H1 (cell line): ENCODE measurements around the gene SYT14. TPM values are rescaled to one million over a fixed set of nuclear protein-coding genes. Genes with fewer than 3 reads are reported as not detected.

ENCODE experiments used
- POLR2AphosphoS5 ChIP-seq: IDR thresholded peaks from 2 replicates; pipeline ENCODE4 v1.6.1; 2011; ENCODE audit warnings: low read depth, low read length
- SP1 ChIP-seq: IDR thresholded peaks from 2 replicates; pipeline ENCODE4 v1.6.1; 2011; ENCODE audit warnings: low read depth, low read length
- SRF ChIP-seq: IDR thresholded peaks from 2 replicates; pipeline ENCODE4 v1.6.1; 2011; ENCODE audit warnings: mild to moderate bottlenecking, low read depth, low read length, moderate library complexity
- polyA plus RNA-seq, 7 experiments: library from polyadenylated mRNA; depleted of rRNA in 3 of 7; stranded (reverse) in 5 of 7; unstranded in 2 of 7; fragments of >200 nt in 5 of 7; fragments of 200-250 nt in 2 of 7; gene quantifications; 1 replicate in 5 of 7; 2 replicates in 1 of 7; 4 replicates in 1 of 7; pipeline versions ENCODE4 v1.2.1 to v1.2.3, GENCODE V29; 2011 to 2013; ENCODE audit warnings: missing spikeins in 2 of 7, mixed read lengths in 2 of 7
- total RNA-seq: library from RNA; stranded (reverse); fragmentation: NEBNext Ultra II Directional; extraction: Animal tissue kit (Norgen Biotek cat#: 25700); gene quantifications from 2 replicates; pipeline ENCODE4 v1.2.1, GENCODE V29; 2021

Gene SYT14
- total and polyA plus RNA-seq, 2 of the 8 experiments (the other 6 are each of a cell fraction or from before 2014, with no cell fraction given), result 2.3 to 18.4 TPM

GRCh38 chr1:210081494-210081893, 143.5 kb downstream of the SYT14 start (continued):
- no peak for TF ChIP-seq SRF
- no peak for TF ChIP-seq POLR2AphosphoS5
- no peak for TF ChIP-seq SP1
